HEK293 (cell line): Measurements from ENCODE around the gene JUP.

ENCODE experiments used
- CTCF ChIA-PET: fragments of 350-600 bp; formaldehyde crosslinking; extraction: SDS; loops from one replicate; lab custom pipeline; 2021; ENCODE audit warnings: antibody characterized with exemption; lab: Yijun Ruan, JAX
- POLR2A ChIA-PET: fragments of 300-600 bp; formaldehyde crosslinking; extraction: SDS; loops from one replicate; lab custom pipeline; 2020; ENCODE audit warnings: antibody characterized with exemption, inconsistent platforms; lab: Yijun Ruan, JAX
- H3K27ac ChIP-seq: fragments of 200-500 bp; sonication (Bioruptor generic); 2 replicates; pipeline ENCODE4 v1.5.1; 2014; ENCODE audit warnings: low read depth, low read length, control low read depth, inconsistent platforms; ENCODE audit errors: extremely low read depth
- H3K36me3 ChIP-seq, 2 experiments: fragments of 200-500 bp in 1 of 2; sonication (Bioruptor generic) in 1 of 2; 1 replicate in 1 of 2; 2 replicates in 1 of 2; pipeline ENCODE4 v1.5.1; 2014 to 2017; ENCODE audit warnings: inconsistent platforms in 2 of 2, low read length in 2 of 2; ENCODE audit not compliant: control insufficient read depth in 2 of 2, insufficient read depth in 1 of 2
- H3K4me1 ChIP-seq: fragments of 200-500 bp; sonication (Bioruptor generic); 2 replicates; pipeline ENCODE4 v1.5.1; 2014; ENCODE audit warnings: mild to moderate bottlenecking, low read length, inconsistent platforms; ENCODE audit not compliant: control insufficient read depth, insufficient read depth
- H3K4me3 ChIP-seq: 2 replicates; pipeline ENCODE4 v1.5.1; 2011; ENCODE audit warnings: low read depth, mild to moderate bottlenecking, control low read depth, low read length, moderate library complexity
- H3K9me3 ChIP-seq: fragments of 200-500 bp; sonication (Bioruptor generic); 2 replicates; pipeline ENCODE4 v1.5.1; 2014; ENCODE audit warnings: low read depth, low read length, inconsistent platforms; ENCODE audit not compliant: control insufficient read depth, insufficient read depth
- GLIS1 ChIP-seq: fragments of 450-650 bp; formaldehyde crosslinking; IDR thresholded peaks from 2 replicates; pipeline ENCODE4 v1.5.1; 2016; ENCODE audit warnings: missing biosample characterization, missing genetic modification characterization
- GLIS2 ChIP-seq: fragments of 450-650 bp; formaldehyde crosslinking; IDR thresholded peaks from 2 replicates; pipeline ENCODE4 v1.5.1; 2016; ENCODE audit warnings: missing biosample characterization, missing genetic modification characterization
- HOXC10 ChIP-seq: sonication (generic); formaldehyde crosslinking; IDR thresholded peaks from 2 replicates; pipeline ENCODE4 v1.8.1; 2023; ENCODE audit warnings: mild to moderate bottlenecking, missing genetic modification reagents
- KLF1 ChIP-seq: fragments of 450-650 bp; formaldehyde crosslinking; IDR thresholded peaks from 2 replicates; pipeline ENCODE4 v1.5.1; 2016; ENCODE audit warnings: missing biosample characterization, missing genetic modification characterization
- PRDM1 ChIP-seq: fragments of 450-650 bp; formaldehyde crosslinking; IDR thresholded peaks from 2 replicates; pipeline ENCODE4; 2016; ENCODE audit warnings: missing biosample characterization, missing genetic modification characterization
- REPIN1 ChIP-seq: fragments of 450-650 bp; formaldehyde crosslinking; IDR thresholded peaks from 2 replicates; pipeline ENCODE4 v1.5.1; 2017; ENCODE audit warnings: missing biosample characterization, missing genetic modification characterization, low read depth
- SALL2 ChIP-seq: fragments of 450-650 bp; formaldehyde crosslinking; IDR thresholded peaks from 2 replicates; pipeline ENCODE4 v1.5.0; 2017; ENCODE audit warnings: missing biosample characterization, mild to moderate bottlenecking, missing genetic modification characterization, borderline replicate concordance
- WT1 ChIP-seq: fragments of 450-650 bp; formaldehyde crosslinking; IDR thresholded peaks from 2 replicates; pipeline ENCODE4 v1.5.1; 2016; ENCODE audit warnings: missing biosample characterization, missing genetic modification characterization
- ZNF112 ChIP-seq: fragments of 450-650 bp; formaldehyde crosslinking; IDR thresholded peaks from 2 replicates; pipeline ENCODE4 v1.5.0; 2017; ENCODE audit warnings: missing biosample characterization, missing genetic modification characterization
- ZNF184 ChIP-seq: fragments of 450-650 bp; IDR thresholded peaks from 2 replicates; pipeline ENCODE4 v1.5.1; 2018; ENCODE audit warnings: missing biosample characterization, mild to moderate bottlenecking, missing genetic modification characterization
- ZNF24 ChIP-seq: fragments of 450-650 bp; formaldehyde crosslinking; IDR thresholded peaks from 2 replicates; pipeline ENCODE4 v1.5.1; 2016; ENCODE audit warnings: missing biosample characterization, missing genetic modification characterization
- ZNF274 ChIP-seq, 2 experiments: fragments of 200-500 bp in 1 of 2; fragments of 450-650 bp in 1 of 2; sonication (Bioruptor generic) in 1 of 2; formaldehyde crosslinking in 1 of 2; IDR thresholded peaks; 2 replicates each; pipeline versions ENCODE4 v1.5.1 to v1.6.1; 2014 to 2016; ENCODE audit warnings: borderline replicate concordance in 1 of 2, inconsistent platforms in 1 of 2, low read length in 1 of 2, missing biosample characterization in 1 of 2, missing genetic modification characterization in 1 of 2
- ZNF366 ChIP-seq: fragments of 450-650 bp; formaldehyde crosslinking; conservative IDR thresholded peaks from 2 replicates; pipeline ENCODE4 v1.5.1; 2016; ENCODE audit warnings: missing biosample characterization, missing genetic modification characterization
- ZNF48 ChIP-seq: fragments of 450-650 bp; formaldehyde crosslinking; IDR thresholded peaks from 2 replicates; pipeline ENCODE4 v1.5.1; 2016; ENCODE audit warnings: missing biosample characterization, missing genetic modification characterization
- ZNF664 ChIP-seq: fragments of 450-650 bp; formaldehyde crosslinking; IDR thresholded peaks from 2 replicates; pipeline ENCODE4 v1.5.1; 2016; ENCODE audit warnings: missing biosample characterization, missing genetic modification characterization
- ZNF677 ChIP-seq: fragments of 450-650 bp; IDR thresholded peaks from 2 replicates; pipeline ENCODE4 v1.5.0; 2018; ENCODE audit warnings: missing biosample characterization, mild to moderate bottlenecking, missing genetic modification characterization, moderate library complexity
- ZNF707 ChIP-seq: fragments of 450-650 bp; formaldehyde crosslinking; IDR thresholded peaks from 2 replicates; pipeline ENCODE4 v1.5.1; 2016; ENCODE audit warnings: missing biosample characterization, missing genetic modification characterization
- ZSCAN23 ChIP-seq: fragments of 450-650 bp; formaldehyde crosslinking; IDR thresholded peaks from 2 replicates; pipeline ENCODE4 v1.5.1; 2016; ENCODE audit warnings: missing biosample characterization, missing genetic modification characterization
- TF ChIP-seq, protein P1 (sequence below): fragments of 450-650 bp; formaldehyde crosslinking; IDR thresholded peaks from 2 replicates; pipeline ENCODE4 v1.5.1; 2017; ENCODE audit warnings: missing biosample characterization, missing genetic modification characterization
- TF ChIP-seq, protein P2 (sequence below): fragments of 450-650 bp; formaldehyde crosslinking; IDR thresholded peaks from 2 replicates; pipeline ENCODE4 v1.5.1; 2016; ENCODE audit warnings: missing biosample characterization, missing genetic modification characterization
- TF ChIP-seq, protein P3 (sequence below): fragments of 450-650 bp; formaldehyde crosslinking; IDR thresholded peaks from 2 replicates; pipeline ENCODE4 v1.5.1; 2017; ENCODE audit warnings: missing biosample characterization, missing genetic modification characterization

Gene JUP

DNA sequence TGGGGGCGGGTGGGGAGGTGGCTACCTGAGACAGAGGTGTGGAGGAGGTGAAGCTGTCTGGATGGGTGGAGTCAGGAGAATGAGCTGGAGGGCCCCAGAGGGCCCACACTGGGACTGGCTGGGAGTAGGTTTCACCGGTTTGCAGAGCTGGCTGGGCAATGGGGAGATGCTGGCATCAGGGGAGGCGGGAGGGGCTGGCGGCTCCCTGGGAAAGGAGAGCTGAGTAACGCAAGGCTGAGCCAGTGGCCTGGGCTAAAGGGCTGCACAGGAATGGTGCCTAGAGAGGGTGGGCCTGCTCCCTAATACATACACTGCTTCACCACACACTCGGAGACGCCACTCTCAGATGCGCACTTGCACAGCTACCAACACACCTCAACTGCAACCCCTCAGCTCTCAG lies 12.9 kb upstream of the JUP start:
- POLR2A ChIA-PET: interaction anchor here (1.4 to 6.4 kb wide), 2 partner anchors 12 to 14 kb away, joined by 4 to 105 read pairs; partner anchors contain the start of genes JUP and P3H4
- peaks cover 4 to 17% of the 10 kb centered on the region in 2 experiments; a peak in 2 of 3 replicates for H3K36me3 ChIP-seq
- H3K4me3 ChIP-seq: no peak overlapping the region
- no peaks in the 10 kb centered on the region for H3K9me3 ChIP-seq
- CTCF ChIA-PET: interaction anchor here (1.0 to 10.6 kb wide), 5 partner anchors 14 to 104 kb away, joined by 4 to 108 read pairs (median 6); partner anchors contain the start of gene JUP
- no peak overlapping the region for H3K27ac ChIP-seq
- peaks cover 9% of the 10 kb centered on the region for H3K4me1 ChIP-seq
- TF ChIP-seq SALL2 (no peak), HOXC10 (no peak), ZNF112 (tag by site-specific recombination) (no peak), ZNF184 (tag by site-specific recombination) (no peak), KLF1 (tag by site-specific recombination) (0 out of 2 replicates have a peak, but pooled peaks have one; percentile 24), WT1 (tag by site-specific recombination) (no peak), GLIS1 (tag by site-specific recombination) (0 out of 2 replicates have a peak, but pooled peaks have one; percentile 11), GLIS2 (tag by site-specific recombination) (0 out of 2 replicates have a peak, but pooled peaks have one; percentile 24), REPIN1 (no peak), ZNF664 (no peak), ZNF707 (tag by site-specific recombination) (no peak)

DNA sequence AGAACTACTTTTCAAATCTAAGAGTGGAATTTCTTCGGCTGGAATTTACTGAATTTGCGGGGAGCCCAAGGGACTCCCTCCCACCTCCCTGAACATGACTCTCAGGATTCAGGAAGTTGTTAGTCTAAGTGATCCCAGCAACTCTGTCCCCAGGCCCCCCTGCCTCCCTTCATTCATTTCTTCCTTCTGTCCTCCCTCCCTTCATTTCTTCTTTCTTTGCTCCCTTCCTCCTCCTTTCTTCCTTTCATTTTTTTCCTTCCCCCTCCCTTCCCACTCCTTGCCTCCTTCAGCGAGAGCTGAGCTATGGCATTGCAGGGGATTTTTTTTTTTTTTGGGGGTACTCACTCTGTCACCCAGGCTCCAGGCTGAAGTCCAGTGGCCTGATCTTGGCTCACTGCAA lies 10.9 kb upstream of the JUP start:
- ChIA-PET CTCF (interaction anchor here (0.6 to 10.6 kb wide), 5 partner anchors 7 to 60 kb away, joined by 3 to 108 read pairs (median 6); partner anchors contain the start of genes JUP and P3H4), POLR2A (interaction anchor here (5.0 to 6.4 kb wide), 2 partner anchors 12 kb away, joined by 38 to 105 read pairs; partner anchors contain the start of gene JUP)
- Histone ChIP-seq H3K4me3 (no peak overlapping the region), H3K4me1 (peaks cover 23% of the 10 kb centered on the region), H3K36me3 (peaks cover 4 to 7% of the 10 kb centered on the region in 2 experiments; a peak in 2 of 3 replicates), H3K27ac (no peak overlapping the region), H3K9me3 (no peaks in the 10 kb centered on the region)
- peak; percentile 22; the same call in 1 of the 2 replicates for TF ChIP-seq ZNF24 (tag by site-specific recombination)
- 0 out of 2 replicates have a peak, but pooled peaks have one; percentile 30 for TF ChIP-seq PRDM1 (tag by site-specific recombination)
- TF ChIP-seq ZNF274 (IDR thresholded peaks at IDR 0.05; ENCODE audit: low read length): no peak
- no peak for TF ChIP-seq ZNF274 (tag by site-specific recombination; IDR thresholded peaks at IDR 0.05; ENCODE audit: borderline replicate concordance)
- TF ChIP-seq ZNF48 (tag by site-specific recombination): no peak
- peak; percentile 71 for TF ChIP-seq ZNF366 (tag by site-specific recombination)

DNA sequence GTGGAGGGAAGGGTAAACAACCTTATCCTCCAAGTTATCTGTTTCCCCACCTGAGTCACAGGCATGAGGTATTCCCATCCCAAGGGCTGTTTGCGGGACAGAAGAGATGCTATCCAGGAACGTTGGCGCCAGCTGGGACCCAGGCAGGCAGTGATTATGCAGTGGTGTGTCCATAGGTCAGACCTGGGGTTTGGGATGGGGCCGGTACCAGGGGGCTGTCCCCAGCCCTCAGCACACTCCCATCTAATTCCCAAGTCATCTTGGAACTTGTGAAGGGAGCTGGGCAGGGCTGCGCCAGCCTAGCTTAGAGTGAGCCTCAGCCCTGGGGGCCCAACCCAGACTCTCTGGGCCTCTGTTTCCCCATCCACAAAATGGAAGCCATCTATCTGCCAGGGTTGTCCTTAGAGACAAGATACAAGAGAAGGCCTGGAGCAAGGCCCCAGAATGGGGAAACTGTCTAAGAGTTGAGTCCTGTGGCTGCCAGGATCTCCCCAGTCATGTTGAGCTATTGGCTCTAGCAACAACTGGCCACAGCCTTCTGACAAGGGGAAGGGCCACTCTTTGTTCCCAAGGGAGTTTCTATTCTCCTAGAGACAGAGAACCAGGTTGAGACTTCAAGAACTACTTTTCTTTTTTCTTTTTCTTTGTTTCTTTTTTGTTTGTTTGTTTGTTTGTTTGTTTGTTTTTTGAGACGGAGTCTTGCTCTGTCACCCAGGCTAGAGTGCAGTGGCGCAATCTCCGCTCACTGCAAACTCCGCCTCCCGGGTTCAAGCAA lies 9.8 kb upstream of the JUP start:
- ChIA-PET CTCF (interaction anchor here (0.6 to 10.6 kb wide), 6 partner anchors 11 to 72 kb away, joined by 3 to 108 read pairs (median 3); partner anchors contain the start of gene JUP), POLR2A (interaction anchor here (1.4 to 5.0 kb wide), 2 partner anchors 11 to 22 kb away, joined by 3 to 38 read pairs; partner anchors contain the start of gene JUP)
- H3K36me3 ChIP-seq: no peaks in the 10 kb centered on the region
- TF ChIP-seq, protein P1, sequence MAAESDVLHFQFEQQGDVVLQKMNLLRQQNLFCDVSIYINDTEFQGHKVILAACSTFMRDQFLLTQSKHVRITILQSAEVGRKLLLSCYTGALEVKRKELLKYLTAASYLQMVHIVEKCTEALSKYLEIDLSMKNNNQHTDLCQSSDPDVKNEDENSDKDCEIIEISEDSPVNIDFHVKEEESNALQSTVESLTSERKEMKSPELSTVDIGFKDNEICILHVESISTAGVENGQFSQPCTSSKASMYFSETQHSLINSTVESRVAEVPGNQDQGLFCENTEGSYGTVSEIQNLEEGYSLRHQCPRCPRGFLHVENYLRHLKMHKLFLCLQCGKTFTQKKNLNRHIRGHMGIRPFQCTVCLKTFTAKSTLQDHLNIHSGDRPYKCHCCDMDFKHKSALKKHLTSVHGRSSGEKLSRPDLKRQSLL (tag by site-specific recombination): 0 out of 2 replicates have a peak, but pooled peaks have one; percentile 19
- no peak for TF ChIP-seq ZSCAN23 (tag by site-specific recombination)
- TF ChIP-seq PRDM1 (tag by site-specific recombination): no peak
- TF ChIP-seq, protein P2, sequence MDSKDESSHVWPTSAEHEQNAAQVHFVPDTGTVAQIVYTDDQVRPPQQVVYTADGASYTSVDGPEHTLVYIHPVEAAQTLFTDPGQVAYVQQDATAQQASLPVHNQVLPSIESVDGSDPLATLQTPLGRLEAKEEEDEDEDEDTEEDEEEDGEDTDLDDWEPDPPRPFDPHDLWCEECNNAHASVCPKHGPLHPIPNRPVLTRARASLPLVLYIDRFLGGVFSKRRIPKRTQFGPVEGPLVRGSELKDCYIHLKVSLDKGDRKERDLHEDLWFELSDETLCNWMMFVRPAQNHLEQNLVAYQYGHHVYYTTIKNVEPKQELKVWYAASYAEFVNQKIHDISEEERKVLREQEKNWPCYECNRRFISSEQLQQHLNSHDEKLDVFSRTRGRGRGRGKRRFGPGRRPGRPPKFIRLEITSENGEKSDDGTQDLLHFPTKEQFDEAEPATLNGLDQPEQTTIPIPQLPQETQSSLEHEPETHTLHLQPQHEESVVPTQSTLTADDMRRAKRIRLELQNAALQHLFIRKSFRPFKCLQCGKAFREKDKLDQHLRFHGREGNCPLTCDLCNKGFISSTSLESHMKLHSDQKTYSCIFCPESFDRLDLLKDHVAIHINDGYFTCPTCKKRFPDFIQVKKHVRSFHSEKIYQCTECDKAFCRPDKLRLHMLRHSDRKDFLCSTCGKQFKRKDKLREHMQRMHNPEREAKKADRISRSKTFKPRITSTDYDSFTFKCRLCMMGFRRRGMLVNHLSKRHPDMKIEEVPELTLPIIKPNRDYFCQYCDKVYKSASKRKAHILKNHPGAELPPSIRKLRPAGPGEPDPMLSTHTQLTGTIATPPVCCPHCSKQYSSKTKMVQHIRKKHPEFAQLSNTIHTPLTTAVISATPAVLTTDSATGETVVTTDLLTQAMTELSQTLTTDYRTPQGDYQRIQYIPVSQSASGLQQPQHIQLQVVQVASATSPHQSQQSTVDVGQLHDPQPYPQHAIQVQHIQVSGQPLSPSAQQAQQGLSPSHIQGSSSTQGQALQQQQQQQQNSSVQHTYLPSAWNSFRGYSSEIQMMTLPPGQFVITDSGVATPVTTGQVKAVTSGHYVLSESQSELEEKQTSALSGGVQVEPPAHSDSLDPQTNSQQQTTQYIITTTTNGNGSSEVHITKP: peak; percentile 76
- TF ChIP-seq ZNF677 (tag by site-specific recombination): no peak
- TF ChIP-seq, protein P3, sequence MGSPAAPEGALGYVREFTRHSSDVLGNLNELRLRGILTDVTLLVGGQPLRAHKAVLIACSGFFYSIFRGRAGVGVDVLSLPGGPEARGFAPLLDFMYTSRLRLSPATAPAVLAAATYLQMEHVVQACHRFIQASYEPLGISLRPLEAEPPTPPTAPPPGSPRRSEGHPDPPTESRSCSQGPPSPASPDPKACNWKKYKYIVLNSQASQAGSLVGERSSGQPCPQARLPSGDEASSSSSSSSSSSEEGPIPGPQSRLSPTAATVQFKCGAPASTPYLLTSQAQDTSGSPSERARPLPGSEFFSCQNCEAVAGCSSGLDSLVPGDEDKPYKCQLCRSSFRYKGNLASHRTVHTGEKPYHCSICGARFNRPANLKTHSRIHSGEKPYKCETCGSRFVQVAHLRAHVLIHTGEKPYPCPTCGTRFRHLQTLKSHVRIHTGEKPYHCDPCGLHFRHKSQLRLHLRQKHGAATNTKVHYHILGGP (tag by site-specific recombination): peak; percentile 51; the same call in 1 of the 2 replicates
- no peak overlapping the region for H3K27ac ChIP-seq
- H3K4me3 ChIP-seq: no peak overlapping the region
- H3K9me3 ChIP-seq: no peaks in the 10 kb centered on the region
- peaks cover 21% of the 10 kb centered on the region for H3K4me1 ChIP-seq
